Loucy (cell line): ENCODE data around the gene GAB2.

Experiments used
- H2AFZ ChIP-seq: fragments of 200-600 bp; sonication (generic); 2 replicates; pipeline ENCODE4 v1.6.0; 2016; ENCODE audit warnings: antibody characterized with exemption, mild to moderate bottlenecking, low read length, moderate library complexity
- H3F3A ChIP-seq: fragments of 200-600 bp; 2 replicates; pipeline ENCODE4 v1.6.0; 2016; ENCODE audit warnings: antibody characterized with exemption, low read depth, mild to moderate bottlenecking
- H3K27me3 ChIP-seq: fragments of 200-600 bp; sonication (generic); 2 replicates; pipeline ENCODE4 v1.6.1; 2014; ENCODE audit warnings: low read length, mild to moderate bottlenecking; ENCODE audit not compliant: insufficient read depth, poor library complexity, severe bottlenecking
- H3K36me3 ChIP-seq: fragments of 200-600 bp; sonication (generic); 2 replicates; pipeline ENCODE4 v1.6.1; 2016; ENCODE audit warnings: low read length; ENCODE audit not compliant: insufficient read depth
- H3K4me1 ChIP-seq: fragments of 200-600 bp; sonication (generic); 2 replicates; pipeline ENCODE4 v1.5.1; 2014; ENCODE audit warnings: low read length, mild to moderate bottlenecking; ENCODE audit not compliant: insufficient read depth, poor library complexity, severe bottlenecking
- H3K4me2 ChIP-seq: fragments of 200-600 bp; sonication (generic); 2 replicates; pipeline ENCODE4 v1.6.0; 2014; ENCODE audit warnings: antibody characterized with exemption, low read length, low read depth, mild to moderate bottlenecking; ENCODE audit not compliant: poor library complexity, severe bottlenecking
- H3K4me3 ChIP-seq: fragments of 200-600 bp; sonication (generic); 2 replicates; pipeline ENCODE4 v1.5.1; 2014; ENCODE audit warnings: low read length, mild to moderate bottlenecking, mixed read lengths; ENCODE audit not compliant: poor library complexity, severe bottlenecking
- H3K79me2 ChIP-seq: fragments of 200-600 bp; sonication (generic); 2 replicates; pipeline ENCODE4 v1.6.1; 2014; ENCODE audit warnings: low read length; ENCODE audit not compliant: insufficient read depth
- H3K9ac ChIP-seq: fragments of 200-600 bp; sonication (generic); 2 replicates; pipeline ENCODE4 v1.6.0; 2014; ENCODE audit warnings: mild to moderate bottlenecking, low read depth, low read length, moderate library complexity; ENCODE audit not compliant: poor library complexity, severe bottlenecking
- H3K9me2 ChIP-seq: fragments of 200-600 bp; sonication (generic); replicated peaks from 2 replicates; pipeline ENCODE4 v1.6.1; 2016; ENCODE audit warnings: low read depth, low read length, mixed read lengths
- H3K9me3 ChIP-seq: fragments of 200-600 bp; sonication (generic); 2 replicates; pipeline ENCODE4 v1.6.1; 2014; ENCODE audit warnings: mild to moderate bottlenecking, antibody characterized with exemption, low read length, low read depth; ENCODE audit not compliant: insufficient read depth
- H4K20me1 ChIP-seq: fragments of 200-600 bp; sonication (generic); 2 replicates; pipeline ENCODE4 v1.6.0; 2014; ENCODE audit warnings: antibody characterized with exemption, low read length, mild to moderate bottlenecking; ENCODE audit not compliant: insufficient read depth, poor library complexity, severe bottlenecking
- CTCF ChIP-seq: fragments of 200-600 bp; sonication (generic); conservative IDR thresholded peaks from 2 replicates; pipeline ENCODE4 v1.5.1; 2014; ENCODE audit warnings: mild to moderate bottlenecking, antibody characterized with exemption, low read length
- EZH2phosphoT487 ChIP-seq: fragments of 200-600 bp; IDR thresholded peaks from 2 replicates; pipeline ENCODE4 v1.6.1; 2018; ENCODE audit warnings: antibody characterized with exemption, mild to moderate bottlenecking, moderate library complexity, borderline replicate concordance

GAB2 gene

GRCh38 chr11:78405805-78406204 lies 11.8 kb downstream of the GAB2 start:
- Histone ChIP-seq H3K79me2 (no peaks in the 10 kb centered on the region), H3K36me3 (no peaks in the 10 kb centered on the region), H3K4me2 (no peak overlapping the region), H3K27me3 (no peaks in the 10 kb centered on the region), H3K4me1 (no peaks in the 10 kb centered on the region), H3K9ac (no peak overlapping the region), H3F3A (no peaks in the 10 kb centered on the region), H3K4me3 (no peak overlapping the region), H3K9me2 (no peaks in the 10 kb centered on the region), H3K9me3 (peaks cover 3% of the 10 kb centered on the region; the same call in 1 of the 2 replicates), H2AFZ (no peak overlapping the region), H4K20me1 (no peaks in the 10 kb centered on the region)
- TF ChIP-seq CTCF (no peak), EZH2phosphoT487 (no peak)

GRCh38 chr11:78403781-78404180 lies 13.8 kb downstream of the GAB2 start:
- no peak overlapping the region for H3K9ac ChIP-seq
- TF ChIP-seq EZH2phosphoT487 (no peak), CTCF (no peak)
- H3F3A ChIP-seq: no peaks in the 10 kb centered on the region
- H3K4me1 ChIP-seq: no peaks in the 10 kb centered on the region
- no peak overlapping the region for H3K4me2 ChIP-seq
- H3K9me3 ChIP-seq: peaks cover under 1% of the 10 kb centered on the region; the same call in 1 of the 2 replicates
- H3K79me2 ChIP-seq: no peaks in the 10 kb centered on the region
- no peaks in the 10 kb centered on the region for H3K9me2 ChIP-seq
- no peaks in the 10 kb centered on the region for H3K27me3 ChIP-seq
- H2AFZ ChIP-seq: no peak overlapping the region
- H4K20me1 ChIP-seq: no peaks in the 10 kb centered on the region
- H3K4me3 ChIP-seq: no peak overlapping the region
- H3K36me3 ChIP-seq: no peaks in the 10 kb centered on the region

GRCh38 chr11:78402847-78403246 lies 14.8 kb downstream of the GAB2 start:
- no peaks in the 10 kb centered on the region for H3F3A ChIP-seq
- no peaks in the 10 kb centered on the region for H3K36me3 ChIP-seq
- no peaks in the 10 kb centered on the region for H3K9me2 ChIP-seq
- no peaks in the 10 kb centered on the region for H3K79me2 ChIP-seq
- no peak overlapping the region for H2AFZ ChIP-seq
- H4K20me1 ChIP-seq: no peaks in the 10 kb centered on the region
- H3K27me3 ChIP-seq: no peaks in the 10 kb centered on the region
- H3K4me2 ChIP-seq: no peak overlapping the region
- H3K4me1 ChIP-seq: peaks cover 3% of the 10 kb centered on the region
- no peaks in the 10 kb centered on the region for H3K9me3 ChIP-seq
- H3K9ac ChIP-seq: no peak overlapping the region
- no peak overlapping the region for H3K4me3 ChIP-seq
- no peak for TF ChIP-seq EZH2phosphoT487
- TF ChIP-seq CTCF: no peak
